HuH-7.5 (cell line): Measurements from ENCODE around the gene HS3ST4.
"Not testable (repeated sequence)": the region's sequence is repeated elsewhere in the genome, so short reads cannot be mapped to it uniquely, and the experiment has no call there.

ENCODE experiments used
- DNase-seq: peaks from one replicate; pipeline ENCODE4 v3.0.0; 2011; ENCODE audit warnings: low spot score

Gene HS3ST4

GRCh38 chr16:25730396-25730795 lies 38.6 kb downstream of the HS3ST4 start:
- DNase-seq, result no peak

- DNase-seq, result no peak
These were observed 42.9 kb downstream of the HS3ST4 start for GRCh38 chr16:25734430-25735385.

- no peak for DNase-seq
These were observed 43.9 kb downstream of the HS3ST4 start for GRCh38 chr16:25735645-25736044.

DNA sequence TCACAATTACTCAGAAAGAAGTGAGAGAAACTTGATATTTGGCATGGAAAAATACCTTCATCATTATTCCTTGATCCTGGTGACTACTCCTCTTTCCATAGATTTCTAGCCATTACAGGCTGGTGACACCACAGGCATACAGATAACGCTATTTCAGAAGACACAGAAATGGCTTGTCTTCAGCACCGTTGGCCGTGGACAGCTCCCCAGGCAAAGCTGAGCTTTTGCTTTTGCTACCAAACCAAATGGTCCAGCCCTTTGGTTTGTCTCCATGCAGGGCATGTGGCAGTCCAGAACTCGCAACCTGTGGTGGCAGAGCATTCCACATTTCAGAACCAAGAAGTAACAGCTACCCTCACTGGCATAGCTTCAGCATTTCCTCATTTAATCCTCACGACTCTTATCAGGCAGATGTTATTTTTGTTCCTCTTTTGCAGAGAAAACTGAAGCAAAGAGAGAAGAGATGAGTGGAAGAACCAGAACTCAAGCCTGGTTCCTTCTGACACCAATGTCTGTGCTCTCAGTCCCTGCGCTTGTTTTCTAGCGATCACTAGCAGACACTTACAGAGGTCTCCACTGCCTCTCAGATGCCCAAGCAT lies 55.5 kb downstream of the HS3ST4 start:
- DNase-seq, result no peak

- no peak for DNase-seq
These were observed 56.4 kb downstream of the HS3ST4 start for GRCh38 chr16:25748092-25748654.

DNA sequence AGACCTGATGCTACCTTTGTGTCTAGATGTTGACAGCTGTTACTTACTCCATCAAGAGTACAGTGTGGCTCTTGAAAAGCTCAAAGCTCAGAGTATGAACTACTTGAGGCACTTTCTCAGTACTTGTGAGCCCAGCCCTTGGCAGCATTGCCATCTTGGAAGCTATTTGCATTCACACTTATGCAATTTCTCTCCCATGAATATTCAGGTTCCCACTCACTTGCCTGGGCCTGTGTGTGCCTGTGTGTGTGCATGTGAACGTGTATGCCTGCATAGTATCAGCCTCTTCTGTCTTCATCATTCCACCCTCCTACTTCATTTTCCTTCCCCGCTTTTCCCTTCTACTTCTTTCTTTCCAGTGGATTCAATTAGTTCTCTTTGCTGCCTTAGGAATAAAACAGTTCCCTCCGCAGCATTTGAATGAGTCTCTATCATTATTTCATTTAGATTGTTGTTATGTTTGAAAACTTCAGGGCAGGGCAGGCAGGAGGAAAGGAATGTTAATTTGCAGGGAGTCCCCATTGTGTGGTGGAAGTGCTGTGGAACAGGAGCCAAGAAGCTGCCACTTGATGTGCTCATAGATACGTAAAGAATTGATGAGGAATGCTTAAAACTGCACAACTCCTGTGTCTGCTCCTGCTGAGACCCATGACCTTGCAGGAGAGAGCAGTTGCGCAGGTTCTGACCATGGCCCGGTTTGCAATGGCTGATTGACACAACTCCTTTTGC lies 58.9 kb downstream of the HS3ST4 start:
- DNase-seq, result no peak

DNA sequence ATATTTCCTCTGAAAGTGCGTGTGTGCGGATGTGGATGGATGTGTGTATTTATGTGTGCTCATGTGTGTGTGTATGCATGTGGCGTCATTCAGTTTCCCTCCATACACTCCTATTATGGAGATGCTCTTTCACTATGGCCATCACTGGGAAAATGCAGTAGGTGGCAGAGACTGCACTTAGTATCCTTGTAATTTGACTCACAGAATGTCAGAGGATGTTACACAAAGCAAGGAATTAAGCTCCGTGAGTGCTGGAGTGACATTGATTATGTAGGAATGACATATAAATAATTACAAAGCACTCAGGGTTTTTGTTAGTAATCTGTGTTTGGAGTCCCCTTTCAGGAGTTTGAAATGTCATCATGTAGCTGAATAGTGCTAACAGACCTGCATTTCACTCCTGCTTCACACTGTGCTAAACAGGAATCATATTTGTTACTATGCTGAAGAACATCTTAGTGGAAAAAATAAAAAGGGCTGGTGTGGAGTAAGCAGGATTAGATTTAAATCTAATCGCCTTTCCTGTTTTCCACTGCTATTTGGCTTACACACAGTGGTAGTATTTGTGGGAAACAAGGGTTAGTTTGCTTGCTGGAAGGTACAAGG lies 59.6 kb downstream of the HS3ST4 start:
- no peak for DNase-seq

DNA sequence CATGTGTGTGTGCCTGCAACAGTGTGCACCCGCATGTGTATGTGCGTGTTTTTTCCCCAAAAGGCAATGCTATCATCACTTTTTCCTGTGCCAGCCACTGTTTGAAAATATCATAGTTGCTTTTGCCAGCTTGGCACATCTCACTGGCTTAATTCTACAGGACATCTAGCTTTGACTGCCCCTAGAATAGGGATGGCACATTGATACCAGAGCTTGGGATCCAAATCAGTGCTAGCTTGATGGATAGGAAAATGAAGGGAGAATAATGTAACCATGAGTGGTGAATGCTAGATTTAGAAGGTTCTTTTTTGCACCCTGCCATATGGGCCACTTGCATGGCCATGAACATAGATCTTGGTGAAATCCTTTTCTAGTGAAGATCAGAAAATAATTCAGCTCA lies 72.7 kb downstream of the HS3ST4 start:
- no peak for DNase-seq

- DNase-seq, result no peak
These were observed 79.5 kb downstream of the HS3ST4 start for GRCh38 chr16:25771216-25771615.

GRCh38 chr16:25771812-25772568 lies 80.2 kb downstream of the HS3ST4 start:
- DNase-seq, result no peak

- not testable (repeated sequence) for DNase-seq
These were observed 84.5 kb downstream of the HS3ST4 start for GRCh38 chr16:25776214-25776613.

- DNase-seq, result no peak
These were observed 91.5 kb downstream of the HS3ST4 start for GRCh38 chr16:25783226-25783625.

GRCh38 chr16:25785361-25785760 lies 93.6 kb downstream of the HS3ST4 start:
- DNase-seq, result no peak

GRCh38 chr16:25786748-25787147 lies 95.0 kb downstream of the HS3ST4 start:
- DNase-seq, result no peak

- no peak for DNase-seq
These were observed 96.9 kb downstream of the HS3ST4 start for GRCh38 chr16:25788637-25789036.

GRCh38 chr16:25796239-25796638 lies 104.5 kb downstream of the HS3ST4 start:
- DNase-seq, result no peak

DNA sequence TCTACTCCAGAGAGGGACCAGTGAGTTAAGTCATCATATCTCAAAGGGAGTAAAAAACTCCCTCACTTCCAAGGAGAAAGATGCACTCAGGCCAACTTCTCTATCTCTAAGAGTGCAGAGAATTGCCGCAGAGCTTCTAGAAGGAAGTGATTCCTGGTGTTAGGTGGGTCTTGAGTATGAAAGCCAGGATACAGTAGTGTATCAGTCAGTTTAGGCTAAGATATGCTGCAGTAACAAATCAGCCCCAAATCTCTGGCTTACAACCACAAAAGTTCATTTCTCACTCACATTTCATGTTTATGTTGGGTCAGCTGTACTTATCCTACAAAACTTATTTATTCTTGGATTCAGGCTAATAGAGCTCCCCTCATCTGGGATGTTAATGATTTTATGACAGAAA lies 106.3 kb downstream of the HS3ST4 start:
- no peak for DNase-seq

GRCh38 chr16:25799816-25800215 lies 108.1 kb downstream of the HS3ST4 start:
- DNase-seq, result no peak

GRCh38 chr16:25812215-25812614 lies 120.5 kb downstream of the HS3ST4 start:
- no peak for DNase-seq

DNA sequence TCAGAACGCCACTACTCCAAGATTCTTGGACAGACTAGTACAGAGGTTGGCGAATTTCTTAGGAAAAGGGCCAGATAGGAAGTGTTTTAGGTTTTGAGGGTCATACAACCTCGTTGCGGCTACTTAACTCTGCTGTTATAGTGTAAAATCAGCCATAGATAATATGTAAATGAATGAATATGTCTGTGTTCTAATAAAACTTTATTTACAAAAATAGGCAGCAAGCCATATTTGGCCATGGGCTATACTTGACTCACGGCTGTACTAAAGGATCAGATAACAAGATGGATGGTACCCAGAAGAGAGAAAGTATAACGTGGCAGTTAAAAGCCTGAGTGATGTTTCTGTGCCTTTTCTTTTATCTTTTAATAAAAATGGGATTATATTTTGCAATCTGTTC lies 125.5 kb downstream of the HS3ST4 start:
- no peak for DNase-seq

DNA sequence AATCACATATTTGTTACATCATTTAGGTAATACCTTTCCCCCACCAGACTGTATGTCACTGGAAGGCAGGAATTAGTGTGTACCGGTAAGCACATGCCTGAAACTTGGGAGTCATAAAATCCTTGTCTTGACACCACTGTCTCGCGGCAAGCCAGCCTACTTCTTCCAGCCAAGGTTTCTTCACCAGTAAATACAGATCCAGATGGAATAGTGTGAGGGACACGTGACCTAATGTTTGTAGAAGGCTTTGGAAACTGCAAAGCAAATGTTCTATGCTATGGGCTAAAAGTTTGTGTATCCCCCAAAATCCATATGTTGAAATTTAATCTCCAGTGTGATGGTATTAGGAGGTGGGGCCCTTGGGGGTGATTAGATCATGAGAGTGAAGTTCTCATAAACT lies 126.1 kb downstream of the HS3ST4 start:
- no peak for DNase-seq
